Activated T-cell treated with anti-CD3 and anti-CD28 coated beads for 48 hours (primary cell): ENCODE measurements around the gene SCN2B.

Experiments
- DNase-seq: peaks from one replicate; pipeline ENCODE4 v3.0.0-alpha.2; 2020; ENCODE audit warnings: low read depth

SCN2B gene

GRCh38 chr11:118175993-118176777 lies at the start of gene SCN2B:
Gene SCN2B, minus strand, starts transcription at chr11:118176639. Its CDS starts 208 bp downstream, at chr11:118176431.
- no peak for DNase-seq

GRCh38 chr11:118224511-118225188 lies 48.2 kb upstream of the SCN2B start, which contains the start of gene JAML:
Gene JAML, minus strand, starts transcription at chr11:118225011. Its CDS starts 10,145 bp downstream, at chr11:118214866.
- no peak for DNase-seq

GRCh38 chr11:118223992-118224391 lies 47.6 kb upstream of the SCN2B start:
- DNase-seq: no peak

GRCh38 chr11:118223570-118223969 lies 47.1 kb upstream of the SCN2B start:
- DNase-seq: no peak

GRCh38 chr11:118222437-118222836 lies 46.0 kb upstream of the SCN2B start:
- DNase-seq: no peak

GRCh38 chr11:118221419-118221818 lies 45.0 kb upstream of the SCN2B start:
- no peak for DNase-seq

- DNase-seq: no peak
Observed at GRCh38 chr11:118219732-118220131, 43.3 kb upstream of the SCN2B start.

GRCh38 chr11:118219244-118219643 lies 42.8 kb upstream of the SCN2B start:
- no peak for DNase-seq

GRCh38 chr11:118217575-118217974 lies 41.1 kb upstream of the SCN2B start:
- DNase-seq: no peak

- peak; percentile 56 for DNase-seq
Observed at GRCh38 chr11:118216621-118217481, 40.4 kb upstream of the SCN2B start.

- no peak for DNase-seq
Observed at GRCh38 chr11:118215765-118216164, 39.3 kb upstream of the SCN2B start.

GRCh38 chr11:118215262-118215661 lies 38.8 kb upstream of the SCN2B start:
- no peak for DNase-seq

- DNase-seq: no peak
Observed at GRCh38 chr11:118214210-118214914, 37.9 kb upstream of the SCN2B start.

GRCh38 chr11:118213781-118214180 lies 37.3 kb upstream of the SCN2B start:
- DNase-seq: no peak

- no peak for DNase-seq
Observed at GRCh38 chr11:118213201-118213600, 36.8 kb upstream of the SCN2B start.

- DNase-seq: no peak
Observed at GRCh38 chr11:118212781-118213191, 36.3 kb upstream of the SCN2B start.

- no peak for DNase-seq
Observed at GRCh38 chr11:118212131-118212725, 35.8 kb upstream of the SCN2B start.

GRCh38 chr11:118211006-118211405 lies 34.6 kb upstream of the SCN2B start:
- DNase-seq: no peak

GRCh38 chr11:118210323-118210722 lies 33.9 kb upstream of the SCN2B start:
- DNase-seq: no peak

GRCh38 chr11:118209033-118209432 lies 32.6 kb upstream of the SCN2B start:
- DNase-seq: no peak

- no peak for DNase-seq
Observed at GRCh38 chr11:118207079-118207478, 30.6 kb upstream of the SCN2B start.
